Activated T-cell treated with anti-CD3 and anti-CD28 coated beads, Interleukin-2, amount 50 U/mL, for 4 hours (primary cell): ENCODE data around the gene TUBGCP2. TPM values are rescaled to one million over a fixed set of nuclear protein-coding genes. Genes with fewer than 3 reads are reported as not detected.
A peak's percentile ranks its signal among the peaks of the same experiment; 100 is the strongest.

Experiments used
- ATAC-seq, 2 donors: fragments of 200-7000 bp; cut with Tn5 transposase; one replicate each; pipeline ENCODE4 v1.10.0; 2021
- DNase-seq: peaks from one replicate; pipeline ENCODE4 v3.0.0-alpha.2; 2020
- H3K27me3 Mint-ChIP-seq: one replicate; pipeline ENCODE4 v1.8.0; 2021; ENCODE audit warnings: low read depth, mixed read lengths
- H3K36me3 Mint-ChIP-seq: one replicate; pipeline ENCODE4 v1.8.0; 2022; ENCODE audit warnings: mixed read lengths; ENCODE audit not compliant: insufficient read depth
- H3K4me1 Mint-ChIP-seq: one replicate; pipeline ENCODE4 v1.8.0; 2021; ENCODE audit warnings: low read depth, mixed read lengths
- H3K4me3 Mint-ChIP-seq: one replicate; pipeline ENCODE4 v1.8.0; 2021; ENCODE audit warnings: mild to moderate bottlenecking, moderate library complexity, mixed read lengths
- H3K9me3 Mint-ChIP-seq: one replicate; pipeline ENCODE4 v1.8.0; 2021; ENCODE audit warnings: mixed read lengths
- total RNA-seq, 3 donors: library from RNA; stranded (reverse); gene quantifications; one replicate each; pipeline ENCODE4 v1.2.1, GENCODE V29; 2021

The TUBGCP2 gene
- total RNA-seq, 3 donors from 2014 or later: 59.6 to 67.9 (median 62.6) TPM

DNA sequence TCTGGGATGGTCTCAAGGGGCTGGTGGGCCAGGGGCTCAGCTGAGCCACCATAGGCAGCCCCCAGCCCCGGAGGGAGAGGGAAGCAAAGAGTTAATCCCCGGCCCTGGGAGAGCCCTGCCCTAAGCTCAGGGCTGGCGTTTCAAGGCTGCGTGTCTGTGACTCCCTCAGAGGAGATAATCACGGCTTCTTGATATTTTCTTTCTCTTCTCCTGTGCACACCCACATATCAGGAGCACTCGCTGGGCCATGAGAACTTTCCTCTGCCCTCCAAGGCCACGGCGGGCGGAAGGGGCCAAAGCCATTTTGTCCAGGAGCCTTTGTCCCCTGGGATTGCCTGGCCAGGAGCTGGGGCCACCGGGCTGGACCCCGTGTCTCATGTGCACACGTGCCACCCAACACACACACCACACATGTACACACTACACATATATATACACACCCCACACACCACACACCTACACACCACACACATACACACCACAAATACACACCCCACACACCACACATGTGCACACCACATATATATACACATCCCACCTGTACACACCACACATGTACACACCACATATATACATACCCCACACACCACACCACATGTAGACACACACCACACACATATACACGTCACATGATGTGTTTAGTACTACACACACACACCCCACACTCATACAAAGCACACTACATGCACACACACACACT, 54.1 kb downstream of the TUBGCP2 start:
- Mint-ChIP-seq H3K9me3 (no peaks in the 10 kb centered on the region), H3K4me1 (peaks cover 22% of the 10 kb centered on the region), H3K4me3 (no peak overlapping the region), H3K36me3 (no peaks in the 10 kb centered on the region), H3K27me3 (peaks cover 3% of the 10 kb centered on the region)
- DNase-seq: no peak
- ATAC-seq: no peak

GRCh38 chr10:133253361-133253955, 55.2 kb downstream of the TUBGCP2 start:
- Mint-ChIP-seq H3K27me3 (peaks cover 3% of the 10 kb centered on the region), H3K4me1 (peaks cover 14% of the 10 kb centered on the region), H3K36me3 (no peaks in the 10 kb centered on the region), H3K9me3 (no peaks in the 10 kb centered on the region), H3K4me3 (no peak overlapping the region)
- DNase-seq: no peak
- no peak for ATAC-seq

GRCh38 chr10:133252223-133252552, 56.5 kb downstream of the TUBGCP2 start:
- Mint-ChIP-seq H3K4me3 (no peak overlapping the region), H3K27me3 (peaks cover 4% of the 10 kb centered on the region), H3K4me1 (peaks cover 2% of the 10 kb centered on the region), H3K9me3 (no peaks in the 10 kb centered on the region), H3K36me3 (no peaks in the 10 kb centered on the region)
- ATAC-seq (no peak), DNase-seq (no peak)

DNA sequence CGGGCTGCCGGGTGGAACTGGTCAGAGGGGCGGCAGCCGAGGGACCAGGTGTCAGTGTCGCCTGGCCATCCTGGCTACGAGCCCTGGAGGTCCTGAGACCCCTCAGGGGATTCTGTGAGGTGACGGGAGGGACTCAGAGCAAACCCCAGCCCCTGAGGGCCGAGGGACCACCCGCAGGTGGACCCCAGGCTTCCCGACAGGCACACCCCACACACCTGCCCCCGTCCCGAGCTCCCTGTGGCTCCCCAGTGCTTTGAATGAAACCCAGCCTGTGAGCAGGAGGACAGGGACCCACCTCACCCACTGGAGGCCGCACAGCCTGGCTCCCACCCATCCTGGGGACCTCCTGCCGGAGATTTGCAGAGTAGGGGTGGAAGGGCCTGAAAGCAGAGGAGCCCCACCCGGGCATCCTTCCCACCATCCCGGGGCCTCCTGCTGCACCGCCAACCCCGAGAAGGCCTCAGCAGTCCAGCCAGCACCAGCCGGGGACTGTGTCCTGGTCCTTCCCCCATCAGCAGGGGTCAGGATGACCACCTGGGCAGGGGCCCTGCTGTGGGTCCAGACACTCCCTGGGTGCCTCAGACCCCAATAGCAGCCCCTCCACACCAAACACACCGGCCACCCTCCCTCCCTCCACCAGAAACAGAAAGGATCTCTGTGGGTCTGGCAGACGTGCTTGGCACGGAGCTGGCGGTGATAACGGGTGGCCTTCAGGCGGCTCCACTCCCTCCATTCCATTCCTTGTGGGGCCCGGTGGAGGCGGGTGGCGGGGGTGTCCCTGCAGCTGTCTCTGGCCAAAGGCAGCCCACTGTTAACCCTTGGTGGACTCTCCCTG, 57.1 kb downstream of the TUBGCP2 start:
- H3K27me3 Mint-ChIP-seq: peaks cover 8% of the 10 kb centered on the region
- H3K4me1 Mint-ChIP-seq: no peaks in the 10 kb centered on the region
- no peak for DNase-seq
- no peak for ATAC-seq
- no peak overlapping the region for H3K4me3 Mint-ChIP-seq
- H3K36me3 Mint-ChIP-seq: no peaks in the 10 kb centered on the region
- no peaks in the 10 kb centered on the region for H3K9me3 Mint-ChIP-seq

DNA sequence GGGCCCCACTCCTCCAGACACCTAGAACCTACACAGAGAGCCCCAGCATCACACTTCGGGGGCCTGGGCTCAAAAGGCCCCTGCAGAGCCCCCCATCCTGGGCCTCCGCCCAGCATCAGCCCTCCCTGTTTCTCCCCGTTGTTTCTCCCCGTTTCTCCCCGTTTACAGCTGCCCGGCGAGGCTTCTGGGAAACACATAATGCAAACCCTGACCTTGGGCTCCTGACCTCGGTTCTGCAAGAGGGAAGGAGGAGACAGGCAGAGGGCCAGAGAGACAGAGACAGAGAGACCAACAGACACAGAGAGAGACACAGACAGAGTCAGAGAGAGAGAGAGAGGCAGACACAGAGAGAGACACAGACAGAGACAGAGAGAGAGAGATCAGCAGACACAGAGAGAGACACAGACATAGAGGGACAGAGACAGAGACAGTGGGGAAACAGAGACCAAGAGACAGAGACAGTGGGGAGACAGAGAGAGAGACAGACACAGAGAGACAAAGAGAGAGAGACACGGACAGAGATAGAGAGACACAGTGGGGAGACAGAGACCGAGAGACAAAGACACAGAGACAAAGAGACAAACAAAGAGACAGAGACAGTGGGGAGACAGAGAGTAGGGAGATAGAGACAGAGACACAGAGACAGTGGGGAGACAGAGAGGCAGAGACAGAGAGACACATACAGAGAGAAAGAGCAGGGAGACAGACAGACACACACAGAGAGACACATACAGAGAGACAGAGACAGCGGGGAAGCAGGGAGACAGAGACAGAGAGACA, 58.5 kb downstream of the TUBGCP2 start:
- Mint-ChIP-seq H3K4me3 (no peak overlapping the region), H3K4me1 (no peaks in the 10 kb centered on the region), H3K9me3 (no peaks in the 10 kb centered on the region), H3K27me3 (peaks cover 11% of the 10 kb centered on the region), H3K36me3 (no peaks in the 10 kb centered on the region)
- DNase-seq (no peak), ATAC-seq (no peak)

- Mint-ChIP-seq H3K27me3 (peaks cover 11% of the 10 kb centered on the region), H3K9me3 (no peaks in the 10 kb centered on the region), H3K4me1 (no peaks in the 10 kb centered on the region), H3K4me3 (no peak overlapping the region), H3K36me3 (no peaks in the 10 kb centered on the region)
- DNase-seq: no peak
- ATAC-seq: no peak
These were observed 59.4 kb downstream of the TUBGCP2 start for GRCh38 chr10:133249094-133249780.

GRCh38 chr10:133248334-133248715, 60.3 kb downstream of the TUBGCP2 start:
- no peak overlapping the region for H3K4me3 Mint-ChIP-seq
- no peaks in the 10 kb centered on the region for H3K9me3 Mint-ChIP-seq
- no peaks in the 10 kb centered on the region for H3K4me1 Mint-ChIP-seq
- no peak for DNase-seq
- peaks cover 17% of the 10 kb centered on the region for H3K27me3 Mint-ChIP-seq
- ATAC-seq: no peak
- H3K36me3 Mint-ChIP-seq: no peaks in the 10 kb centered on the region

DNA sequence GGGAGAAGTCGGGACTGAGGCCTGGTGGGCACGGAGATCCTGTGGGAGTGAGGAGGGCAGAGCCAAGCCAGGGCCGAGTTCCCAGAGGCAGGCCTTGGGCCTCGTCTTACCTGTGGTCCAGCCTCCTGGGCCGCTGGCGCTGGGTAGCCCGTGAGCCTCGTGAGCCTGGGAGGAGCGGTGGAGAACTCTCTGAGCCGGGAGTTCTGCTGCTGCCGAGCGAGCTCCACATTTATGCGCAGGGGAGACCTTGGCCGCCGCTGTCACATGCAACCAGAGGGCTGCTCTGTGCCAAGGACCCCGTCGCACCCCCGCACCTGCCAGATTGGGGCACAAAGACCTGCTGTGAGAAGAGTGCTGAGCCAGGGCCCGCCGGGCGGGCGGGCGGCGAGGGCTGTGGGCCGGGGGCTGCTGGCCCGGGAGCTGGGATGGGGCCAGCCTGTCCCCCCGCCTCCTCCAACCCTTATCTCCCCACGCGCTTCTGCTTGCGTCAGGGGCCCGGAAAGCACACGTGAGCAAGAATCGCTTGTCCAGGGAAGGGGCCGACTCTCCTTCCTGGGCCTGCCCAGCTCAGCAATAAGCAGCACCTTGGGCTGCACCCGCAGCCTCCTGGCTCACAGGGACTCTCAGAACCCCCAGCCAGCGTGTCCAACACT, 60.9 kb downstream of the TUBGCP2 start:
- H3K4me1 Mint-ChIP-seq: peaks cover 3% of the 10 kb centered on the region
- no peak for ATAC-seq

DNA sequence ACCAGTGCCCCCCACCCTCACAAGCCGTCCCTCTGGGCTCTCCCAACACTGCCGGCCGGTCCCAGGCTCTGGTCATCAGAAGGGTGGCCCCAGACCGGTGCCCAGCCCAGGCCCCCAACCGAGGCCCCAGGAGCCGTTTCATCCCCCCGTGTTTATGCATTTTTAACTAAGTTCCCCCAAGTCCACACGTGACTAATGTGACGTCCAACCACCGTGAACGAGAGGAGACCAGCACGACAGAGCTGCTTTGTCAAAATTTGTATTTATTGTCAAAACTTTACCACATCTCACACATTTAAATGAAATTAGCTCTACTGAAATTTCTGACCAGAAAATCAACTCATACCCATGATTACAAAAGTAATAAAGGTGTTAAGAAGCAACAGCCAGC, 62.4 kb downstream of the TUBGCP2 start:
- H3K9me3 Mint-ChIP-seq: no peaks in the 10 kb centered on the region
- peaks cover 12% of the 10 kb centered on the region for H3K4me1 Mint-ChIP-seq
- no peak overlapping the region for H3K4me3 Mint-ChIP-seq
- no peak for ATAC-seq
- H3K36me3 Mint-ChIP-seq: no peaks in the 10 kb centered on the region
- no peak for DNase-seq
- H3K27me3 Mint-ChIP-seq: peaks cover 33% of the 10 kb centered on the region

More for the DNA sequence above, 60.9 kb downstream of the TUBGCP2 start:
- Mint-ChIP-seq H3K9me3 (no peaks in the 10 kb centered on the region), H3K27me3 (peaks cover 21% of the 10 kb centered on the region), H3K36me3 (no peaks in the 10 kb centered on the region), H3K4me3 (no peak overlapping the region)
- DNase-seq: no peak

DNA sequence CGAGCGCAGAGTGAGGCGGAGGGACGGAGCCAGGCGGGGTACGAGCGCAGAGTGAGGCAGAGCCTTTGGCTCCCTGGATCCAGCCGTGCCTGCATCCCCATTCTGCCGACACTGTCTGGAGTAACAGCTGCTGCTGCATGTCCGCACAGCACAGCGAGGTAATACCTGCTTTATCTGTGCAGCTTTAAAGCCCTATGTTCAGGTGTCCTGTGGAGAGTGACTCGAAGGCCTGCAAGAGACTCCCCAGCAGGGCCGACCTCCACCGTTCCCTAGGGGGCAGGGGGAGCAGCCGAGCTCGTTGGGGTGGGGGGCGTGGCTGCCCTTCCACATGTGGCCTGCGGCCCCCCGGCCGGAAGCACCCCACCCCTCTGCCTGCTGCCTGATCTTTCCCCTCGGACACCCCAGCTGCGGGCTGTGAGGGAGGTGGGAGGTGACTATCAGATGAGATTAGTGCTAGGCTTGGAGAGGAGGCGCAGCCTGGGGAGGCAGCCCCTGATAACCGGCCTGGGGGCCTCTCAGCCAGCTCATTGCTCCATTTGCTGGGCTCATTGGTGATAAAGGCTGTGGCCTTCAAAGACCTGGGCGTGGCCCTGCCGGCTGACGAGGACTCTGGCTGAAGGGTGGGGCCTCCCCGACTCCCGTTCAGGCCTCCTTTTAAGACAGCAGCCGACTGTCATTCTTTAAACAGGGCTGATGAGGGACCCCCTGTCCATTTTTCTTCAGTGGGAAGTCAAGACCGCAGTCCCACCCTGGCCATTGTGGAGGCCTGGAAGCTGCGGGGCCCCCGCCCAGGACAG, 63.0 kb downstream of the TUBGCP2 start:
- no peaks in the 10 kb centered on the region for H3K9me3 Mint-ChIP-seq
- peaks cover 39% of the 10 kb centered on the region for H3K27me3 Mint-ChIP-seq
- H3K36me3 Mint-ChIP-seq: peaks cover 2% of the 10 kb centered on the region
- peaks cover 18% of the 10 kb centered on the region for H3K4me1 Mint-ChIP-seq
- no peak for ATAC-seq
- no peak for DNase-seq
- H3K4me3 Mint-ChIP-seq: no peak overlapping the region

DNA sequence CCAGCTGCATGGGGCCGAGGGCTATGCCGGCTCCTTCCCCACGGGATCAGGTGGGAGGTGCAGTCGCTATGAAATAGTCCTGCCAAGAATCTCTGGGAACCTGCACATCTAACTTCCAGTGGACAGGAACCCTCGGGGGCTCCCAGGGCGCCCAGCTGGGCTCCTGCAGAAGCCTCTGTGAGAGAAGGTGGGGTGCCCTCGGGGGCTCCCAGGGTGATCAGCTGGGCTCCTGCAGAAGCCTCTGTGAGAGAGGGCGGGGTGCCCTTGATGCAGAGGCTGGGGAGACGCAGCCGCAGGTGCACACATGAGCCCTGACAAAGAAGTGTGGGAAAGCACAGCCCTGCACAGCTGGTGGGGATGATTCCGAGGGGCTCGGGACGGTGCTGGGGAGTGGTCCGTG, 65.1 kb downstream of the TUBGCP2 start:
- Mint-ChIP-seq H3K36me3 (peaks cover 2% of the 10 kb centered on the region), H3K4me3 (no peak overlapping the region), H3K27me3 (peaks cover 52% of the 10 kb centered on the region), H3K4me1 (peaks cover 19% of the 10 kb centered on the region), H3K9me3 (no peaks in the 10 kb centered on the region)
- ATAC-seq: no peak
- no peak for DNase-seq

- Mint-ChIP-seq H3K36me3 (peaks cover 2% of the 10 kb centered on the region), H3K27me3 (peaks cover 56% of the 10 kb centered on the region), H3K4me3 (peak overlapping the region; percentile 37), H3K9me3 (no peaks in the 10 kb centered on the region), H3K4me1 (peaks cover 19% of the 10 kb centered on the region)
- ATAC-seq (no peak), DNase-seq (no peak)
These were observed 65.9 kb downstream of the TUBGCP2 start for GRCh38 chr10:133242611-133243356.
